Sigmoid colon (tissue), 3 donors: ENCODE data around the gene ZBTB40.

ENCODE experiments used
- POLR2A ChIP-seq, 2 donors: fragments of 450-650 bp; IDR thresholded peaks; one replicate each; pipeline ENCODE4 v1.6.1; 2016; ENCODE audit warnings: antibody characterized with exemption in 2 of 2, mild to moderate bottlenecking in 2 of 2, moderate library complexity in 2 of 2
- TF ChIP-seq, protein P1 (sequence below), 4 experiments: fragments of 450-650 bp in 3 of 4; fragments of 200-600 bp in 1 of 4; IDR thresholded peaks; one replicate each; pipeline ENCODE4 v1.5.1; 2016 to 2019; ENCODE audit warnings: antibody characterized with exemption in 4 of 4, mild to moderate bottlenecking in 3 of 4, moderate library complexity in 2 of 4

DNA sequence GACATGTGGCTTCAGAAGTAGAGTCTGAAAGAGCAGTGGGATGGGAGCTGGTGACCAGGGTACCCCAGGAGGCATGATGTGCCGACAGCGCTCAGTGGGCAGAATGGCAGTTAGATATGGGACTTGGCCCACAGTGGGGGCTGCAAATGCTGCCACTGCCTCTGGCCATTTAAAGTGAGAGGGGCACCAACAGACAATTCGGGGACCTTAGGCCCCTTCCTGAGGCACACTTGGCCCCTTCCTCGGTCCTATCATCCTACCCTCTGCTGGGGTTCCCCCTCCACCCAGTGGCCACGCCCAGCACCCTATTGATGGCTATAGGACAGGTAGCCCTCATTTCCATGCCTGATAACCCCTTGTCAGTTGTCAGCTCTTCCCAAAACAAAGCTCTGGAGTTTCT lies 75.0 kb downstream of the ZBTB40 start:
- TF ChIP-seq, protein P1, sequence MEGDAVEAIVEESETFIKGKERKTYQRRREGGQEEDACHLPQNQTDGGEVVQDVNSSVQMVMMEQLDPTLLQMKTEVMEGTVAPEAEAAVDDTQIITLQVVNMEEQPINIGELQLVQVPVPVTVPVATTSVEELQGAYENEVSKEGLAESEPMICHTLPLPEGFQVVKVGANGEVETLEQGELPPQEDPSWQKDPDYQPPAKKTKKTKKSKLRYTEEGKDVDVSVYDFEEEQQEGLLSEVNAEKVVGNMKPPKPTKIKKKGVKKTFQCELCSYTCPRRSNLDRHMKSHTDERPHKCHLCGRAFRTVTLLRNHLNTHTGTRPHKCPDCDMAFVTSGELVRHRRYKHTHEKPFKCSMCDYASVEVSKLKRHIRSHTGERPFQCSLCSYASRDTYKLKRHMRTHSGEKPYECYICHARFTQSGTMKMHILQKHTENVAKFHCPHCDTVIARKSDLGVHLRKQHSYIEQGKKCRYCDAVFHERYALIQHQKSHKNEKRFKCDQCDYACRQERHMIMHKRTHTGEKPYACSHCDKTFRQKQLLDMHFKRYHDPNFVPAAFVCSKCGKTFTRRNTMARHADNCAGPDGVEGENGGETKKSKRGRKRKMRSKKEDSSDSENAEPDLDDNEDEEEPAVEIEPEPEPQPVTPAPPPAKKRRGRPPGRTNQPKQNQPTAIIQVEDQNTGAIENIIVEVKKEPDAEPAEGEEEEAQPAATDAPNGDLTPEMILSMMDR (IDR thresholded peaks at IDR 0.05), result no peak
- no peak for TF ChIP-seq POLR2A (IDR thresholded peaks at IDR 0.05)
